Caco-2 (cell line): Measurements from ENCODE around the gene FARS2. TPM values are rescaled to one million over a fixed set of nuclear protein-coding genes. Genes with fewer than 3 reads are reported as not detected.

Source experiments
- BruUV-seq: library from RNA; stranded (reverse); fragments of 400-500 nt; replicated peaks from 2 replicates; lab custom pipeline; 2021; lab: Mats Ljungman, UMichigan
- CTCF ChIA-PET: fragments of 300-600 bp; sonication (Branson Sonifier 250); formaldehyde crosslinking; loops from one replicate; lab custom pipeline; 2022; ENCODE audit warnings: antibody characterized with exemption; lab: Charles Lee
- POLR2A ChIA-PET: fragments of 300-600 bp; sonication (Branson Sonifier 250); formaldehyde crosslinking; loops from one replicate; lab custom pipeline; 2022; ENCODE audit warnings: antibody characterized with exemption; lab: Charles Lee
- DNase-seq, 2 experiments: peaks; one replicate each; pipeline versions ENCODE4 v3.0.0 to v3.0.0-alpha.2; 2020 to 2022
- H3K27me3 ChIP-seq: replicated peaks from 2 replicates; pipeline ENCODE4 v1.6.0; 2011; ENCODE audit warnings: low read length; ENCODE audit not compliant: control insufficient read depth, insufficient read depth
- H3K36me3 ChIP-seq: 2 replicates; pipeline ENCODE4 v1.5.1; 2011; ENCODE audit warnings: low read length; ENCODE audit not compliant: control insufficient read depth, insufficient read depth
- H3K4me1 ChIP-seq: fragments of 250-450 bp; sonication (Bioruptor Pico); 2 replicates; pipeline ENCODE4 v1.5.1; 2020; ENCODE audit warnings: mild to moderate bottlenecking
- H3K4me3 ChIP-seq: 2 replicates; pipeline ENCODE4 v1.5.1; 2011; ENCODE audit warnings: low read depth, mild to moderate bottlenecking, control low read depth, low read length
- H3K9me3 ChIP-seq: fragments of 250-450 bp; sonication (Bioruptor Pico); 2 replicates; pipeline ENCODE4 v1.5.1; 2020; ENCODE audit warnings: mild to moderate bottlenecking, moderate library complexity
- H3K27ac Mint-ChIP-seq: one replicate; pipeline ENCODE4 v1.8.0; 2022; ENCODE audit warnings: mixed read lengths; ENCODE audit not compliant: unreplicated experiment
- H3K27me3 Mint-ChIP-seq: one replicate; pipeline ENCODE4 v1.8.0; 2022; ENCODE audit warnings: mixed read lengths; ENCODE audit not compliant: insufficient read depth, unreplicated experiment
- H3K36me3 Mint-ChIP-seq: one replicate; pipeline ENCODE4 v1.8.0; 2022; ENCODE audit warnings: mild to moderate bottlenecking, mixed read lengths; ENCODE audit not compliant: insufficient read depth, unreplicated experiment
- H3K4me1 Mint-ChIP-seq: one replicate; pipeline ENCODE4 v1.8.0; 2022; ENCODE audit warnings: low read depth, mixed read lengths; ENCODE audit not compliant: unreplicated experiment
- H3K4me3 Mint-ChIP-seq: one replicate; pipeline ENCODE4 v1.8.0; 2022; ENCODE audit warnings: mild to moderate bottlenecking, moderate library complexity, mixed read lengths; ENCODE audit not compliant: unreplicated experiment
- H3K9me3 Mint-ChIP-seq: one replicate; pipeline ENCODE4 v1.8.0; 2022; ENCODE audit warnings: mixed read lengths; ENCODE audit not compliant: unreplicated experiment
- CTCF ChIP-seq, 2 experiments: fragments of 200-600 bp in 1 of 2; IDR thresholded peaks; 1 replicate in 1 of 2; 2 replicates in 1 of 2; pipeline versions ENCODE4 v1.5.1 to v1.8.0; 2011 to 2022; ENCODE audit warnings: antibody characterized with exemption in 1 of 2, control low read depth in 1 of 2, inconsistent platforms in 1 of 2, low read depth in 1 of 2, low read length in 1 of 2, mild to moderate bottlenecking in 1 of 2, moderate library complexity in 1 of 2; ENCODE audit not compliant: insufficient read depth in 1 of 2, severe bottlenecking in 1 of 2, unreplicated experiment in 1 of 2
- intact Hi-C: fragments of 100-400 bp; cut with micrococcal nuclease; formaldehyde crosslinking; loops from one replicate; pipeline ENCODE4 v1.10.0; 2022; ENCODE audit not compliant: unreplicated experiment
- total RNA-seq: library from RNA; stranded (reverse); gene quantifications from 2 replicates; pipeline ENCODE4 v1.2.3, GENCODE V29; 2022

FARS2 gene
- total RNA-seq, 1 experiment from 2014 or later: 15.4 TPM

DNA sequence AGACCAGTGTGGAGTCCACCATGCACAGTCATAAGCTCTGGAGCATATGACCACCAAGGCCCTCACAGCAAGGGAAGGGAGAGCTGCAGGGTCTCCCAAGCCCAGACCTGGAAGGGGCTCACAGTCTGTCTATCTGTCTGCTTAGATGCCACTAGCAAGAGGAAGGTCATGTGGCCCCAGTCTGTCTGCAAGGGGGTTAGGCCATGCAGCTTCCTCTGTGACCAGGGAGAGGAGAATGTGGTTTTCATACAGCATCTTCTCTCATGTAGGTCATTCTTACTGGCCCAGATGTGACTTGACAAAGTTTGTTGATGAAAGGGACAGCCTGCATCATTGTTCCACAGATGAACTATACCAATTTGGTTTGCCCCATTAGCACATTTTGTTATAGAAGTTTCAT lies 260.8 kb downstream of the FARS2 start:
- no peak for TF ChIP-seq CTCF (IDR thresholded peaks at IDR 0.05; ENCODE audit: insufficient read depth in 1 of 2, low read depth in 1 of 2, low read length in 1 of 2, severe bottlenecking in 1 of 2, unreplicated experiment in 1 of 2)
- Histone ChIP-seq H3K4me1 (no peaks in the 10 kb centered on the region), H3K36me3 (no peaks in the 10 kb centered on the region), H3K27me3 (no peaks in the 10 kb centered on the region), H3K4me3 (no peak overlapping the region), H3K9me3 (no peaks in the 10 kb centered on the region)
- no TSS peak for BruUV-seq
- CTCF ChIA-PET: no interaction called here
- POLR2A ChIA-PET: no interaction called here
- intact Hi-C loops: no loop called here
- Mint-ChIP-seq H3K9me3 (no peaks in the 10 kb centered on the region), H3K36me3 (no peaks in the 10 kb centered on the region), H3K27me3 (no peaks in the 10 kb centered on the region), H3K4me3 (no peak overlapping the region), H3K27ac (no peak overlapping the region), H3K4me1 (no peaks in the 10 kb centered on the region)
- DNase-seq: no peak

GRCh38 chr6:5524110-5524509 lies 262.8 kb downstream of the FARS2 start:
- no peaks in the 10 kb centered on the region for H3K4me1 Mint-ChIP-seq

GRCh38 chr6:5525209-5525608 lies 263.9 kb downstream of the FARS2 start:
- no peaks in the 10 kb centered on the region for H3K36me3 ChIP-seq
- no peak for DNase-seq
- H3K4me3 ChIP-seq: no peak overlapping the region
- H3K4me1 ChIP-seq: no peaks in the 10 kb centered on the region
- BruUV-seq: no TSS peak
- no peaks in the 10 kb centered on the region for H3K27me3 ChIP-seq
- H3K27ac Mint-ChIP-seq: no peak overlapping the region
- no peak overlapping the region for H3K4me3 Mint-ChIP-seq
- no peaks in the 10 kb centered on the region for H3K9me3 Mint-ChIP-seq
- ChIA-PET POLR2A (no interaction called here), CTCF (interaction anchor here (1.1 kb wide), 1 partner anchor 54 kb away, joined by 3 read pairs; no protein-coding TSS in a partner anchor)
- H3K27me3 Mint-ChIP-seq: no peaks in the 10 kb centered on the region
- no peaks in the 10 kb centered on the region for H3K9me3 ChIP-seq
- no peaks in the 10 kb centered on the region for H3K36me3 Mint-ChIP-seq
- no peak for TF ChIP-seq CTCF (IDR thresholded peaks at IDR 0.05; ENCODE audit: insufficient read depth in 1 of 2, low read depth in 1 of 2, low read length in 1 of 2, severe bottlenecking in 1 of 2, unreplicated experiment in 1 of 2)
- H3K4me1 Mint-ChIP-seq: no peaks in the 10 kb centered on the region
- intact Hi-C loops: no loop called here

More at GRCh38 chr6:5524110-5524509, 262.8 kb downstream of the FARS2 start:
- no peaks in the 10 kb centered on the region for H3K27me3 ChIP-seq
- intact Hi-C loops: no loop called here
- ChIA-PET POLR2A (no interaction called here), CTCF (no interaction called here)
- BruUV-seq: no TSS peak
- no peaks in the 10 kb centered on the region for H3K36me3 ChIP-seq
- Mint-ChIP-seq H3K9me3 (no peaks in the 10 kb centered on the region), H3K27me3 (no peaks in the 10 kb centered on the region), H3K36me3 (no peaks in the 10 kb centered on the region), H3K27ac (no peak overlapping the region), H3K4me3 (no peak overlapping the region)
- DNase-seq: no peak
- H3K4me3 ChIP-seq: no peak overlapping the region
- H3K9me3 ChIP-seq: no peaks in the 10 kb centered on the region
- H3K4me1 ChIP-seq: no peaks in the 10 kb centered on the region
- no peak for TF ChIP-seq CTCF (IDR thresholded peaks at IDR 0.05; ENCODE audit: insufficient read depth in 1 of 2, low read depth in 1 of 2, low read length in 1 of 2, severe bottlenecking in 1 of 2, unreplicated experiment in 1 of 2)
